Upper lobe of right lung (tissue), 1 donor: ENCODE data around the gene H1-8. TPM values are rescaled to one million over a fixed set of nuclear protein-coding genes. Genes with fewer than 3 reads are reported as not detected.

Source experiments
- ATAC-seq: fragments of 200-7000 bp; cut with Tn5 transposase; one replicate; pipeline ENCODE4 v1.9.1; 2020; ENCODE audit warnings: mild to moderate bottlenecking, moderate library complexity
- DNase-seq: peaks from one replicate; pipeline ENCODE4 v3.0.0-alpha.2; 2020
- H3K27ac ChIP-seq: fragments of 200-600 bp; one replicate; pipeline ENCODE4 v1.8.0; 2022
- H3K27me3 ChIP-seq: fragments of 200-600 bp; one replicate; pipeline ENCODE4 v1.8.0; 2022; ENCODE audit warnings: mild to moderate bottlenecking
- H3K36me3 ChIP-seq: fragments of 200-600 bp; one replicate; pipeline ENCODE4 v1.8.0; 2022
- H3K4me1 ChIP-seq: fragments of 200-600 bp; one replicate; pipeline ENCODE4 v1.8.0; 2022
- H3K4me3 ChIP-seq: fragments of 200-600 bp; one replicate; pipeline ENCODE4 v1.8.0; 2022; ENCODE audit warnings: mild to moderate bottlenecking
- H3K9me3 ChIP-seq: fragments of 200-600 bp; one replicate; pipeline ENCODE4 v1.8.0; 2022
- CTCF ChIP-seq: fragments of 200-600 bp; IDR thresholded peaks from one replicate; pipeline ENCODE4 v1.8.0; 2022; ENCODE audit warnings: antibody characterized with exemption
- intact Hi-C: fragments of 100-400 bp; cut with DNase I; formaldehyde crosslinking; loops from one replicate; pipeline ENCODE4 v1.11.0; 2022
- total RNA-seq: library from RNA; stranded (reverse); fragmentation: NEBNext Ultra II Directional; extraction: Animal tissue kit (Norgen Biotek cat#: 25700); gene quantifications from one replicate; pipeline ENCODE4 v1.2.1, GENCODE V29; 2021
- donor health status: DM: no; HTN: yes; CAD: no; lungs with severe emphysema.

H1-8 gene
- total RNA-seq, 1 donor from 2014 or later: not detected

DNA sequence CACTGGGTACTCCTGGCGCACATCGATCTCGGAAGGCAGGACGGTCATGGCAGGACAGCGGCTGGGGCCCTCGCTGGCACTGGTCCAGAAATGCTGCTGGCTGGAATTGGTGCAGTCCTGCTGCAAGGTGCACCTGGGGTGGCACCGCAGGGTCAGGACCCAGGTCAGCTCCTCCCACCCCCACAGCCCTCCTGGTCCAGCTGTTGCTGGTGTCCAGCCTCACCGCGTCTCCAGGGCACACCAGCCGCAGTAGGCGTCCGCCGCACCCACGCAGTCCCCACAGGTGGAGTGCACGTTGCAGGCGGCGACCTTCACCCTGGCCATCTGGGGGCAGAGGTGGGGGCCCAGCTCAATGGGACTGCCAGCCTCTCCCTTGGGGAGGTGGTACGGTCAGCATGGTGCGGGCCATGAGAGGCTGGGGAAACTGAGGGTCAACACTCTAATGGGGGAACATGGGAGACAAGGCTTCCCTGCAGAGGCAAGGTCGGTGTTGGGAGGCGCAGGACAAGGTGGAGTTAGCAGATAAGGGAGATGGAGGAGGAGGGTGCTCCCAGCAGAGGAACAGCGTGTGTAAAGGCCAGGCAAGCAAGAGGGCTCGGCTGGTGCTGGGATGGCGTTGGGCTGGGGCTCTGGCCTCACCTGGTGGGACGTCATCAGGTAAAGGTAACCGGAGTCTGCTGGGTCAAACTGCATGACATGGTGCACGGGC lies 43.1 kb downstream of the H1-8 start:
- Histone ChIP-seq H3K27ac (no peak overlapping the region), H3K27me3 (no peaks in the 10 kb centered on the region), H3K9me3 (no peaks in the 10 kb centered on the region), H3K4me1 (peaks cover 44% of the 10 kb centered on the region), H3K4me3 (no peak overlapping the region), H3K36me3 (peaks cover 80% of the 10 kb centered on the region)
- no peak for ATAC-seq
- no peak for TF ChIP-seq CTCF
- DNase-seq: no peak
- intact Hi-C loops: no loop called here

- Histone ChIP-seq H3K27me3 (no peaks in the 10 kb centered on the region), H3K9me3 (no peaks in the 10 kb centered on the region), H3K27ac (peak overlapping the region; percentile 12), H3K36me3 (peaks cover 72% of the 10 kb centered on the region), H3K4me1 (peaks cover 50% of the 10 kb centered on the region), H3K4me3 (no peak overlapping the region)
- no peak for DNase-seq
- peak; percentile 37 for ATAC-seq
- TF ChIP-seq CTCF: no peak
- intact Hi-C loops: no loop called here
Observed at GRCh38 chr3:129586746-129587430, 43.9 kb downstream of the H1-8 start.

- Histone ChIP-seq H3K9me3 (no peaks in the 10 kb centered on the region), H3K27me3 (no peaks in the 10 kb centered on the region), H3K4me3 (no peak overlapping the region), H3K4me1 (peaks cover 58% of the 10 kb centered on the region), H3K36me3 (peaks cover 64% of the 10 kb centered on the region), H3K27ac (peak overlapping the region; percentile 12)
- ATAC-seq: peak; percentile 2
- intact Hi-C loops: no loop called here
- no peak for DNase-seq
- TF ChIP-seq CTCF: no peak
Observed at GRCh38 chr3:129587566-129588210, 44.7 kb downstream of the H1-8 start.

DNA sequence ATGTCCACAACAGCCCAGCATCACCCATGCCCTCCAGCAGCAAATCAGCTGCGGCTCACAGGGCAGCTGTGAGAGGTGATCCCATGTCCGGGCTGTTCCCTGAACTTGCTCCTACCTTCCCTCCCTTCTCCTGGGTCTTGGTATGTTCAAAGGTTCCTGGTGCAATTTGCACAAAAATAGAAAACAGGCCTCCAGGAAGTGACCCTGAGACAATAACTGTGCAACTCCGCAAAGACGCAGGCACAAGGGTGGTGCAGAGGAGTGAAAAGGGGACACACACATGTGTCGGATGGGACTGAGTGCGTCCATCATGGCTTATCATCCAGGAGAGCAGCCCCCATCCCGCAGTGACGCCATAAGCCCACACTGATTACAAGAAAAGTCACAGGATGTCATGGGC lies 47.2 kb downstream of the H1-8 start:
- Histone ChIP-seq H3K36me3 (peaks cover 40% of the 10 kb centered on the region), H3K9me3 (no peaks in the 10 kb centered on the region), H3K27ac (no peak overlapping the region), H3K4me3 (no peak overlapping the region), H3K4me1 (peaks cover 84% of the 10 kb centered on the region), H3K27me3 (no peaks in the 10 kb centered on the region)
- intact Hi-C loops: loop anchor here (10.0 kb wide), 1 partner anchor 95 kb away; no protein-coding TSS in a partner anchor
- DNase-seq: no peak
- no peak for ATAC-seq
- no peak for TF ChIP-seq CTCF

DNA sequence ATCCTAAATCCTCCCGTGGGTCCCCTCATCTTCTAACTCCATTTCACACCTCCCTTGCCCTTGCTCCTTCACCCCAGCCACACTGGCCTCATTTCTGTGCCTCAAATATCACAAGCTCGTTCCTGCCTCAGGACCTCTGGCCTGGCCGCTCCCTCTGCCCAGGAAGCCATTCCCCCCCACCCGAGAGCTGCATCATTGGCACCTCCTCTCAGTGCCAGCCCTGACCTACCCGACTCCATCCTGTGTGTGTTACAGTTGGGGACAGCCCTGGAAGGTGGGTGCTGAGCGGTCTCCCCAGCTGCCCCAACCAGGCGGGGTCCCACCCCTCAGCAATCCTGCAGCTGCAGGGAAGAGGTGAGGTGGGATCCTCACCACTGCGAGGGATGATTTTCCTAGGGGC lies 49.0 kb downstream of the H1-8 start:
- no peaks in the 10 kb centered on the region for H3K9me3 ChIP-seq
- no peak for TF ChIP-seq CTCF
- ATAC-seq: no peak
- peaks cover 23% of the 10 kb centered on the region for H3K36me3 ChIP-seq
- peak overlapping the region; percentile 26 for H3K4me3 ChIP-seq
- H3K4me1 ChIP-seq: peaks cover 95% of the 10 kb centered on the region
- intact Hi-C loops: loop anchor here (10.0 kb wide), 1 partner anchor 97 kb away; no protein-coding TSS in a partner anchor
- H3K27me3 ChIP-seq: no peaks in the 10 kb centered on the region
- no peak for DNase-seq
- H3K27ac ChIP-seq: peak overlapping the region; percentile 84
